ENCODE data around the gene ZNF445.
"Not testable (repeated sequence)": the region's sequence is repeated elsewhere in the genome, so short reads cannot be mapped to it uniquely, and the experiment has no call there.

Gene ZNF445

DNA sequence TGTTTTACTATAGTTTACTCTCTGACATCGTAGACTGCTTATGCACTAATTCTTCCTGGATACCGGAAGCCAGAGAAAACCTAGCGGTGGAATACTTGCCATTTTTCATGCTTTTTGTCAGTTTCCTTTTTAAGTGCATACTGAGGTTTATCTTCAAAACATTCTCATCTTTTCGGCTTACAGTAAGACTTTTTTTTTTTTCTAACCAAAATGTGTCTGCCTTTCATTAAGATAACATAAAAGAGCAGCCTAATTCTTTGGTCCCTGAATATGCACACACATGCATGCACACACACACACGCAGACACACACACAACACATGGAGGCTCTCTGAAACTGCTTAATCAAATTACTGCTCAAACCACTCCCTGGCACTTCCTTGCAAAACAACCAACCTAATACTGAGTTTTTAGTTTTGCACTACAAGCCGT is 1.3 kb downstream of the ZNF445 start:
- no peak for DNase-seq (ENCODE audit: low spot score)

DNA sequence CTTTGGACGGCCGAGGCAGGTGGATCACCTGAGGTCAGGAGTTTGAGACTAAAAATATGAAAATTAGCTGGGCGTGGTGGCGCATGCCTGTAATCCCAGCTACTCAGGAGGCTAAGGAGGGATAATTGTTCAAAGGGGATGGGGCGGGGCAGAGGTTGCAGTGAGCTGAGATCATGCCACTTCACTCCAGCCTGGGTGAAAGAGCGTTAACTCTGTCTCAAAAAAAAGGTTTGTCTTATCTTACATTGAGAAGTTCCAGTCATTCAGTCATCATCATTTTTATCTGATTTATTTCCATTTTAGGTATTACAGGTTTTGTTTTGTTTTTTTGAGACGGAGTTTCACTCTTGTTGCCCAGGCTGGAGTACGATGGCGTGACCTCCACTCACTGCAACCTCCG is 2.6 kb downstream of the ZNF445 start:
- not testable (repeated sequence) for DNase-seq (ENCODE audit: low spot score)

DNA sequence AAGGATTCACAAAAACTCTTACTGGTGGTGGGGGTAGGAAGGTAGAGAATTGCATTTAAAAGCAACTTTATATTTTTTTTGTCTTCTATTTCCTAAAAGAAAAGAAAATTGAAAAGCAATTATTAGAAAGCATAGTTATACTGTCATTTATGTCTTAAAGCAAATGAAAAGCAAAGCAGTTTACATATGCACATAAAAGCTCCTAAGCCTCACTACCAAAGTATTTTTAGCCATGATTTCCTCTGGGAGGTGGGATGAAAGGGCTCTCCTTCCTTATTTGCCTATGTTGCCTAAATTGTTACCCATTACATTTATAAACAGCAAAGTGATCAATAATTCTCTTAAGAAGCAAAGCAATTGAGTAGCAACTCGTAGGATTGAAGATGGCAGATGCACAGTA is 7.0 kb downstream of the ZNF445 start:
- DNase-seq (ENCODE audit: low spot score), result no peak

DNA sequence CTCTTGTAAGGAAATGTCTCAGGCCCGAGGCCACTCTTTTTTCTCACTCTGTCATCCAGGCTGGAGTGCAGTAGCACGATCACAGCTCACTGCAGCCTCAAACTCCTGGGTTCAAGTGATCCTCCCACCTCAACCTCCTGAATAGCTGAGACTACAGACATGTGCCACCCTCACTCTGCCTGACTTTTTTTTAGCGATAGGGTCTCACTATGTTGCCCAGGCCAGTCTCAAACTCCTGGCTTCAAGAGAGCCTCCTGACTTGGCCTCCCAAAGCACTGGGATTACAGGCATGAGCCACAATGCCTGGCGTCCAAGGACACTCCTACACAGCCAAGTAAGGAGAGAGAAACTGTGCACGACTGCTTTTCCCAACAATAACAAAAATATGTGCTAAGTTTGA is 7.6 kb downstream of the ZNF445 start:
- no peak for DNase-seq (ENCODE audit: low spot score)

DNA sequence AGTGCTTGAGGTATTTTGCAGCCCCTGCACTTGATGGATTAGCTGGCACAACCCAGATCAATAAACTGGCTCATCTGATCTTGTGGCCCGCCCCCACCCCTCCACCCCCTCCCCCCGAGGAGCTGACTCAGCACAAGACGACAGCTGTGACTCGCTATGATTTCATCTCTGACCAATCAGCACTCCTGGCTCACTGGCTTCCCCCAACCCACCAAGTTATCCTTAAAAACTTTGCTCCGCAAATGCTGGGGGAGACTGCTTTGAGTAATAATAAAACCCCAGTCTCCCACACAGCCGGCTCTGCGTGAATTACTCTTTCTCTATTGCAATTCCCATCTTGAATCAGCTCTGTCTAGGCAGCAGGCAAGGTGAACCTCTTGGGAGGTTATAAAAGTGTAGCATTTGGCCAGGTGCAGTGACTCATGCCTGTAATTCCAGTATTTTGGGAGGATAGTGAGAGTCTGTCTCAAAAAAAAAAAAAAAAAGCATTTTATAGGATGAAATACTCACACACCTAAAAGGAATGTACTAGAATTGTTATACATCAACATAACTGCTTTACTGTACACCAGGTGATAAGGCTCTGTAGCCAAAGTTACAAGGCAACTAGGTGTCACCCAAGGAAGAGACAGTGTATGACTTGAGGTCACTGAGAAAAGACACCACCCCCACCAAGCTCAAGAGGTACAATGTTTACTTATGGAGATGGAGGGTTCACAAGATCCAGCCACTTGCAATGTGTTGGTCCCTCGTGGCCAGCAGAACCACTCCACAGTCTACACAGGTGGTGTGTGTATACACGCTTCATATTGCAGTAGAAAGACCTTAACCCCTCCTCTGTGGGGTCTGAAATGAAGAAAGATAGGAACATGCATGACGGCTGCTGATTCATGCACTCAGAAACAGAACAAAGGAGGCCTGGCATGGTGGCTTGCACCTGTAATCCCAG is 8.6 kb downstream of the ZNF445 start:
- DNase-seq (ENCODE audit: low spot score), result no peak

DNA sequence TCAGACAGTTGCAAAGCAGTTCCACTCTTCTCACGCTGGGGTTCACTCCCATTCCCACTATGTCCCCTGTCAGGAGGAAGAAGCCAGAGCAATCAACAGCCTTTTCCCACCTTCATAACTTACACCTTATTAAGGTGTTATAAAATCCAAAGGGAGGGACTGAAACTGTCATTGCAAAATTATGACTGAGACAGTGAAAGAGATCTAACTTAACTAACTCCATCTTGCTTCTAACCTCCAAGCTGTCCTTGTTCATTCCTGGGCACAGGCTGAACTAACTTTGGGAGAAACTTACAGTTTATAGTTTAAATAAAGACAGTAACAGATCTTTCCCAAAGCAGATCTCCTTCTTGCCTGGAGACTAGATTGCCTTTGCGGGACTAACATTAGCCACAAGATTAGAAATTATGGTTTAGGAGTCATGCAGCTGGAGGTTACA is 9.4 kb downstream of the ZNF445 start:
- not testable (repeated sequence) for DNase-seq (ENCODE audit: low spot score)

DNA sequence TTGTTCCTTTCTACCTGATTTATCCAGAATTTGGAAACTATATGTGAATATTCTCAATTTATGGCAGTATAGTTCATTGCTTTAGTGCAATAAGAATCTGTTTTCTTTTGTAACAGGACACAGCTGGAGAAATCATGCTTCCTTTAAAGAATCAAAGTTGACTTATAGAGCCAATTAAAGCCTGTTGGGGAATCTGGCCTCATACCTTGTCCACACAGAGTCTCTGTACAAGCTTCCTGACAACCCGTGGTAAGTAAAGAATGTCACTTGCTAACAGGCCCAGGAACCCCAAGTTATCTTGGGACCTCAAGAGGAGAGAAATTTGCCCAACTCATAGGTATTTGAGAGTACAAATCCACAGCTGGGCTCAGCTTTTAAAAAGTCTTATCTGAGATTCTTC is 10.2 kb downstream of the ZNF445 start:
- DNase-seq (ENCODE audit: low spot score), result no peak

DNA sequence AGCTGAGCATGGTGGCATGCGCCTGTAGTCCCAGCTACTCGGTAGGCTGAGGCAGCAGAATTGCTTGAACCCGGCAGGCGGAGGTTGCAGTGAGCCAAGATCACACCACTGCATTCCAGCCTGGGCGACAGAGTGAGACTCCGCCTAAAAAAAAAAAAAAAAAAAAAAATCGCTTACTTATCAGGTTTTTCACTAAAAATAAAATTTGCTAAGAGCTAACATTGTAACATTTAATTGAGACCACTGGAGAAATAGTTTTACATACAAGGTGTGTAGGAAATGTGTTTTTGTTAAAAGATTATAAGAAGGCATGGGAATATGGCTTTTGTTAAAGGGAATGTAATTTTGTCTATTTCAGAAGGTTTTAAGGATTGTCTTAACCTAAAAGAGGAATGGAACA is 12.6 kb downstream of the ZNF445 start:
- DNase-seq (ENCODE audit: low spot score), result not testable (repeated sequence)

DNA sequence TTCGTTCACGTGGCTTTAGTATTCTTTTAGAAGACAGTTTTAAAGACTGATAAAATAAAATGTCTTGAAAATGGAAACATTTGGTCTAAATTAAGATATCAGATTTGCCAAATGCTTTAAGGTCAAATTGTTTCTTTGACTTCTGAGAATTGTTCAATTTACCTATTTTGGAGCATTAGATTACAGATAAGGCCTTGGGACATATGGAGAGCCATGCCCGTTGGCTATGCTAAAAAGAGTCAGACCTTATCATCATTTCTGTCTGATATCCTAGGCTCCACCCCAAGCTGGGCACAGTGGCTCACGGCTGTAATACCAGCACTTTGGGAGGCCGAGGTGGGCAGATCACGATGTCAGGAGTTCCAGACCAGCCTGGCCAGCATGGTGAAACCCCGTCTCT is 13.0 kb downstream of the ZNF445 start:
- no peak for DNase-seq (ENCODE audit: low spot score)

DNA sequence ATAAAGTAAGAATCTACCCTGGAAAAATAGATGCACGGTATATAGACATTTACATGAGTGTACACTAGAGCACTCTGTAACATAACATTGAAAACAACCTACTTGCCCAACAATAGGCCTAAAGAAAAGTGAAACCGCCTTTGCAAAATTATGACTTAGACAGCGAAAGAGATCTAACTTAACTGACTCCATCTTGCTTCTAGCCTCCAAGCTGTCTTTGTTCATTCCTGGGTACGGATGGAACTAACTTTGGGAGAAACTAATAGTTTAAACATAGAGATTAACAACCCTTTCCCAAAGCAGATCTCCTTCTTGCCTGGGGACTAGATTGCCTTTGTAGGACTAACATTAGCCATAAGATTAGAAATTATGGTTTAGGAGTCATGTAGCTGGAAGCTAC is 17.4 kb downstream of the ZNF445 start:
- not testable (repeated sequence) for DNase-seq (ENCODE audit: low spot score)

DNA sequence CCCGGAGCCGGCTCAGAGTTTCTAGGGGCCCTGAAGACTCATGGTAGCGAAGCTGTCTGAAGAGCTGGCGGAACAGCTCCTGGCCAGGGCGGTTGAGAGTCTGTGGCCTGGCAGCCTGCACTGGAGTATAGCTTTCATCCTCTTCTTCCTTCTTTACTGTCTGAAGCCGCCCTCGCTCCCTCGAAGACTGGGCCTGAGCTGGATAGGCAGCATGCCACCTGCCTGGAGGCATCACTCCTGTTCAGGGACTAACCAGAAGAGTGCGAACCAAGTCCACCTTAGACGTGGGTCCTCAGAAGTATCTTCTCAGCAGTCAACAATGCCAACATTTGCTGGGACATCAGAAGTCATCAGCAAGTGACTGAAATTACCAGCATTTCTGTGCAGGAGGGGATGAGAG is 22.2 kb downstream of the ZNF445 start:
- no peak for DNase-seq (ENCODE audit: low spot score)

DNA sequence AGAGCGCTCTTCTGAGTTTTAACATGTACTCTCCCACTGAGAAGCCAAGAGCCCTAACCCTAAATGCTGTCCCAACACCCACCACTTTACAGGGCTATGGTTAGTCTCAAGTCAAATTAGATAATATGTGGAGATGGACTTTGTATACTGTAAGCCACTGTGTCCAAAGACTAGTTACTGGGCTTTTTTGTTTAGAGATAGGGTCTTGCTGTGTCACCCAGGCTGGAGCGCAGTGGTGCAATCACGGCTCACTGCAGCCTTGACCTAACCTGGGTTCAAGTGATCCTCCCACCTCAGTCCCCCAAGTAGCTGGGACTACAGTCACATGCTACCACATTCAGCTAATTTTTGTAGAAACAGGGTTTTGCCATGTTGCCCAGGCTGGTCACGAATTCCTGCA is 23.2 kb downstream of the ZNF445 start:
- no peak for DNase-seq (ENCODE audit: low spot score)

DNA sequence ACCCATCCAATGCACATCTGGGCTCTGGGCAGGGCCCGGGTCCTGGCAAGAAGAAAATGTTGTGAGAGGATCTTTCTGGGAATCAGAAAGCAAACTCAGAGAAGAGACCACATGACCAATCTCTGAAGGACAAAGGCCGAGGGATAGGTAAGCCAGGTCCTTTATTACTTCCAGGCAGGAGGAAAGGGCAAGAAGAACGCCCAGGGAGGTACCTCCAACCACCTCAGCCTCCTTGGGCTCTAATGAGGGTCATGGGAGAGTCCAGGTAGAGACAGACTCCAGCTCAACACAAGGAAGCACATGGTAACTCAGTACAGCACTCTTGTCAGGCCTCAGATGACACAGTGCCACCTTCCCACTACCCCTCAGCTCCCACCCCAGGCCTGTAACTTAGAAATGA is 26.0 kb downstream of the ZNF445 start:
- no peak for DNase-seq (ENCODE audit: low spot score)

DNA sequence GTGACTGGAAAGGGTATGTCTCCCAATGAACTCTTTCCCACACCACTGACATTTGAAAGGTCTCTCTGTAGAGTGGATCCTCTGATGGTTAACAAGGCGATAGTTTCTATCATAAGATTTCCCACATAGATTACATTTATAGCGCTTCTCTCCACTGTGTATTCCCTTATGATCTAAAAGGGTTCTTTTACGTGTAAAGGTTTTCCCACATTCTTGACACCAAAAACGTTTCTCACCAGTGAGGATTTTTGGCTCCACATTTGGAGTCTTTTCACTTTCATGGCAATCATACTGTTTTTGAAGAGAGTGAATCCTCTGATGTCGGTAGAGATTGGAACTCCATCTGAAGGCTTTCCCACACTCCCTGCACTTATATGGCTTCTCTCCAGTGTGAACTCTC is 30.5 kb downstream of the ZNF445 start:
- no peak for DNase-seq (ENCODE audit: low spot score)

DNA sequence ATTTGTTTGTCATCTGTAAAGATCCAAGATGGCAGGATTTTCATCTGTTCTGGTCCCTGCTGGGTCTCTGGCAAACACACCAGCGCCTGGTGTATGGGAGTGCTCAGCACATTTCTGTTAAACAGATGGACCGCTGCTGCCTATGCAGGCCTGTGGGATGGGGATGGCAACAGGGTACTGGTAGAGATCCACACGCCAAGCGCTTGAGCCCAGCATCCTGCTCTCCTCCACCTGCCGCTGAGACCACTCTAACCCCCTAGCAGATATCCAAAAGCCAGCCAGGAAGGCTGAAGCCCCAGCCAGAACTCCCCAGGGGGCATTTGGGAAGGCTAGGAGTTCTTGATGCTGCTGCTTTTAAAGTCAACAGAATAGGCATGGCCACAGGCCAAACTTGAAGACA is 31.7 kb downstream of the ZNF445 start:
- DNase-seq (ENCODE audit: low spot score), result no peak

DNA sequence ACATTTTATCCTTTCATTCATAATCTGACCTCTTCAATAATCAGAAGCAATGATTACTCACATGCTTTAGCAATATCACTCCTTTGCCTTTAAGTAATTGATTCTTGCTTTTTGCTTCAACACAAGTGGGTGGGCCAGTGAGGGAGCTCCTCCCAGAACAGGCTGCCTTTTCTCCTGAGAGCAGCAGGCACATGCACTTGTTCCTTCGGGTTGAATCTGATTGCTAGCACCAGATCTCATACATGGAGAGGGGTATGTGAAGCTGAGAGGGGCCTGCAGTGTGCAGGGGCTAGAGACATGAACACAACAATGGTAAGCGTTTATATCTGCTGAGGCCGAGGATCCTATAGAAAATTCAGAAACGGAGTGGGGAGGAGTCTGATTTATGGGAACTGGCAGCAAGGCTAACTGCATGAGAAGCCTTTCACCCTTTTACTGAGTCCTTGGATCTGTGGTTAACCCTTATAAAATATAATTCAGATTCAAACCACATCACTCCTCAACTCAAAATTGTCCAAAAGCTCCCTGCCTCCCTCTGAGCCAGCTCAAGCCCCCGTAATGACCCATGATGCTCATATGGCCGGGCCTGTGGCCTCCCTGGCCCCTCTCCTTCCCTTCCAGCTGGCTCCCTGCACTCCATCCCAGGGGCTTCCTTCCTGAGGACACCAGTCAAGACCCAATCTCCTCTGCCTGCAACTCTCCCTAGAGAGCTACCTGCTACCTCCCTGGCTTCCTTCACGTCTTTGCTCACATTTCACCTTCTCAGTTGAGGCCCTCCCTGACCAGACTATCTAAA is 32.4 kb downstream of the ZNF445 start:
- DNase-seq (ENCODE audit: low spot score), result no peak

DNA sequence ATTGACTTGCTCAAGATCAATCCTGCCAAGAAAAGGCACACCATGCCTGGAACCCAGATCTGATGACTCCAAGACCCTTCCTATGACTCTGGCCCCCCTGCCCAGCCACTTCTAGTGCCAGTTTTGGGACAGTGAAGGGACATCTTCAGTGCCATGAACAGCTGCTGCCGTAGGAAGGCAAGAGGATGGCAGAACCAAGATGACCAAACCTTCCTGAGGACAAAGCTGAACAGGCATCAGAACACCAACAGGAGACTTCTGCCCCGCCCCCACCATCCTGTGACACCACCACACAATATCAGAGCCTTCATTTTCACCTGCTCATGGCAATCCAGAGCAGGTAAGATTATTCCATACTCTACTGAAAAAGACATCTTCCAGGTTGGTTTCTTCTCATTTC is 33.0 kb downstream of the ZNF445 start:
- DNase-seq (ENCODE audit: low spot score), result no peak

DNA sequence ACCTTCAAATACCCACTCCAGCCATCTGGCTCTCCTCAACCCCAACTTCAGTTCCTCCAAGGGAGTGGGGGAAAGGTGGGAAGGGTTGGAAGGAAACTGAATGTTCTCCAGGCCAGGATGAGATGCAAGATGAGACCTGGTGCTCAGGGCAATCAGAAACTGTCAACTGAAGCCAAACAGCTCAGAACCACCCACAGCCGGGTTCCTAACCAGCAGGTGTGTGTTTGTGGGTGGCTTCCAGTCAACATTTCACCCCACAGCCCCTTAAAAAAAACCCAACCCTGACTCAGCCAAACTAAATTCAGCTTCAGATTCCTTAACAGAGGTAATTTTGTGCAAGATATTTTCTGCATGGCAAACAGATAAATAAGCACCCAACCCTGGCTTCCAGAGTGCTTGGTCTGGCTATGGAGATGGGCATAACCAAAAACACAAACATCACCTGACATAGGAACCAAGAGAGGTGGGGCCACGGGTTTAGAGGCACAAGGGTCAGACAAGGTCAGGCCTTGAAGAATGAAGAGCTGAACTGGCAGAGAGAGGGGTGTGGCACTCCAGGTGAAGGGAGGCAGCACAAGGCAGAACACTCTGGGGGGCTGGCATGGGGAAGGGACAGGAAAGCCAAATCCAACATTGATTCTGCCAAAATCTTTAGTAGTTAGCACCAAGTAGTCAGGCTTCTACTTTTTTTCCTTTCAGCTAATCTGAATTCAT is 34.7 kb downstream of the ZNF445 start:
- DNase-seq (ENCODE audit: low spot score), result no peak

DNA sequence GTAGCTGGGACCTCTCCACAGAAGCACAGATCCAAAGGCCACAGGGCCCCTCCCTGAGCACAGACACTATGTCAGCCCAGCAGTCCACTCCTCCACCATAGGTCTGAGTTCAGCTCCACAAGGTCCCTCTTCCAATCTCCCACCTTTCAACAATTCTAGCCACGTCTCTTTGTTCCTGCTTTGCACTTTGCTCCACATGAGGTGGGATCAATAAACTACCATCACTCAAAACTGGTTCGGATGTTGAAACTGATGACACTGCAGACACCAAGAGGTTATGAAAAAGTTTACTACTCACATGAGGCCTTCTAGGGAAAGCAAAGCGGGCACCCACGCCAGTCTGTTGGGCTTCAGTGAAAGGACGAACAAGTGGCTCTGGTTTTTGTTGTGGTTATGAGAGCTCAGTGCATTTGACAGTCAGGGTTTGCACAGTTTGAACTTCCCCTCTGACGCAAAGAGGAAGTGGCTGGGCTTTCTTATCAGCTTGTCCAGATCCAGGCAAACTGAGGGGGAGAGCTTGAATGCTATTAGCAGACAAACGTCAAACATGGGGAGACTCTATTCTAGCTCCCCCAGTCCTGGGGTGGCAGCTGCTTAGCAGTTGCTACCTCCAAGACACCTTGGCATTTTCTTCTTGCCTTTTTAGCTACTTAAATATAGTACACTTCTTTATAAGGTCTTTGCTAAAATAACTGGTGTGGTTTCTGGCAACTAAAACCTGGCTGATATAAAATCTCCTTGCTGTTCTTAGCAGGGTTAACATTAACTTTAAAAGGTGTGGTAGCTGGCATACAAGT is 37.8 kb downstream of the ZNF445 start:
- peak; percentile 69 for DNase-seq (ENCODE audit: low spot score)

DNA sequence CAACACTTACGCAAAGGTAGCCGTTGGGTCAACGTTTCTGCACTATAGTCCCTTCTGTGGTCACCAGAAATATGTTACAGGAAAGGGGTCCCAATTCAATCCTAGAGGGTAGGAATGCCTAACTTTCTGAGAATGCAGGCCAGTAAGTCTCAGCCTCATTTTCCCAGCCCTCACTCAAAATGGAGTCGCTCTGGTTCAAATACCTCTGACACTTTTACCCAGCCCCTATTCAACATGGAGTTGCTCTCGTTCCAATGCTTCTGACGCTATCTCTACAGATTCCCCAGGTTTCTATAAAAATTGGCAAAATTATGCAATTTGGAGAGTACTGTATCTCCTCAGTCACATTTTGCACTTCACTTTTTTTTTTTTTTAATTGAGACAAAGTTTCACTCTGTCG is 39.7 kb downstream of the ZNF445 start:
- DNase-seq (ENCODE audit: low spot score), result no peak

DNA sequence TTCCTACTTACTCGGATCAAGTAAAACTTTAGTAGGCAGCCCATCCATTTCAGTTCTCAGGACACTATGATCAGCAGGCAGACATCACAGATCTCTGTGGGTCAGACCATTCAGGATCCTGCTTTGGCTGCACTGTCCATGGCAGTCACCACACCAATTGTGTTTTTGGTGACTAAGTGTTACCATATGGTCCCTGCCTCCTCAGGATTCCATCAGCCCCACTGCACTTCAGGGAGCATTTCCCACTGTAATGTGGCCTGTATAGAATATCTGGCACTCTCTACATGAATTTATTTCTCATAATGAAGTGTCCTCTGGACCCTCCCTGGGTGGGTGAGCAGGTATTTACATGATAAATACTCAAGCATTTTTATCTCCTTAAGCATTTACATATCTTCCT is 41.3 kb downstream of the ZNF445 start:
- no peak for DNase-seq (ENCODE audit: low spot score)

Data from globus pallidus (tissue), 1 donor.